CD14-positive monocyte (primary cell): ENCODE measurements around the gene CR1L. TPM values are rescaled to one million over a fixed set of nuclear protein-coding genes. Genes with fewer than 3 reads are reported as not detected.
"Not testable (repeated sequence)": the region's sequence is repeated elsewhere in the genome, so short reads cannot be mapped to it uniquely, and the experiment has no call there.

Experiments
- DNase-seq, 3 donors: peaks; one replicate each; pipeline ENCODE4 v3.0.0-alpha.2; 2011 to 2022
- H2AFZ ChIP-seq: 2 replicates; pipeline ENCODE4 v1.6.0; 2012; ENCODE audit warnings: mild to moderate bottlenecking, low read depth, low read length, inconsistent platforms; ENCODE audit not compliant: insufficient read depth, poor library complexity, severe bottlenecking
- H3K27ac ChIP-seq, 2 donors: 1 replicate in 1 of 2; 2 replicates in 1 of 2; pipeline ENCODE4 v1.5.1; 2012 to 2013; ENCODE audit warnings: low read length in 2 of 2, control low read depth in 1 of 2, inconsistent platforms in 1 of 2, low read depth in 1 of 2, mild to moderate bottlenecking in 1 of 2
- H3K27me3 ChIP-seq, 2 donors: one replicate each; pipeline versions ENCODE4 v1.6.0 to v1.6.1; 2011 to 2013; ENCODE audit warnings: low read length in 2 of 2; ENCODE audit not compliant: control insufficient read depth in 2 of 2, insufficient read depth in 2 of 2
- H3K36me3 ChIP-seq, 2 donors: replicated peaks in 1 of 2; 1 replicate in 1 of 2; 2 replicates in 1 of 2; pipeline versions ENCODE4 v1.5.1 to v1.6.1; 2012 to 2013; ENCODE audit warnings: low read length in 2 of 2, control low read depth in 1 of 2, inconsistent platforms in 1 of 2, mild to moderate bottlenecking in 1 of 2; ENCODE audit not compliant: insufficient read depth in 2 of 2, control insufficient read depth in 1 of 2
- H3K4me1 ChIP-seq, 2 donors: 1 replicate in 1 of 2; 2 replicates in 1 of 2; pipeline versions ENCODE4 v1.5.1 to v1.6.1; 2012 to 2013; ENCODE audit warnings: low read length in 2 of 2, control low read depth in 1 of 2, inconsistent platforms in 1 of 2, mild to moderate bottlenecking in 1 of 2, moderate library complexity in 1 of 2; ENCODE audit not compliant: insufficient read depth in 2 of 2, control insufficient read depth in 1 of 2
- H3K4me2 ChIP-seq: replicated peaks from 2 replicates; pipeline ENCODE3; 2012; ENCODE audit warnings: low read length, moderate library complexity, mild to moderate bottlenecking; ENCODE audit not compliant: poor library complexity, severe bottlenecking; ENCODE audit errors: extremely low read depth
- H3K4me3 ChIP-seq, 3 experiments: fragments of 200-600 bp in 1 of 3; sonication (generic) in 1 of 3; replicated peaks in 1 of 3; 1 replicate in 2 of 3; 2 replicates in 1 of 3; pipeline ENCODE4 v1.5.1; 2011 to 2013; ENCODE audit warnings: low read length in 3 of 3, mild to moderate bottlenecking in 3 of 3, control low read depth in 2 of 3, low read depth in 2 of 3, inconsistent platforms in 1 of 3, moderate library complexity in 1 of 3
- H3K79me2 ChIP-seq: 2 replicates; pipeline ENCODE4 v1.6.0; 2012; ENCODE audit warnings: mild to moderate bottlenecking, control low read depth, inconsistent platforms, low read length, moderate library complexity; ENCODE audit not compliant: insufficient read depth
- H3K9ac ChIP-seq: 2 replicates; pipeline ENCODE4 v1.6.0; 2017; ENCODE audit warnings: low read length, mild to moderate bottlenecking; ENCODE audit not compliant: insufficient read depth, poor library complexity, severe bottlenecking
- H3K9me3 ChIP-seq, 2 donors: replicated peaks in 1 of 2; 1 replicate in 1 of 2; 2 replicates in 1 of 2; pipeline versions ENCODE4 v1.5.1 to v1.6.1; 2012 to 2013; ENCODE audit warnings: low read length in 2 of 2, control low read depth in 1 of 2; ENCODE audit not compliant: control insufficient read depth in 1 of 2, insufficient read depth in 1 of 2
- H4K20me1 ChIP-seq: 2 replicates; pipeline ENCODE4 v1.6.0; 2012; ENCODE audit warnings: mild to moderate bottlenecking, low read length, control low read depth, moderate library complexity; ENCODE audit not compliant: insufficient read depth
- H3K27ac Mint-ChIP-seq, 7 donors: one replicate each; pipeline ENCODE4 v1.8.0; 2020; ENCODE audit warnings: mild to moderate bottlenecking in 7 of 7, mixed read lengths in 7 of 7, moderate library complexity in 6 of 7, inconsistent platforms in 2 of 7
- H3K27me3 Mint-ChIP-seq, 3 donors: one replicate each; pipeline ENCODE4 v1.8.0; 2021 to 2022; ENCODE audit warnings: low read depth in 3 of 3, mild to moderate bottlenecking in 3 of 3, mixed read lengths in 3 of 3, moderate library complexity in 3 of 3, inconsistent platforms in 1 of 3
- H3K36me3 Mint-ChIP-seq, 2 donors: one replicate each; pipeline ENCODE4 v1.8.0; 2020; ENCODE audit warnings: mixed read lengths in 2 of 2, inconsistent platforms in 1 of 2, mild to moderate bottlenecking in 1 of 2
- H3K4me1 Mint-ChIP-seq: one replicate; pipeline ENCODE4 v1.8.0; 2020; ENCODE audit warnings: mild to moderate bottlenecking, mixed read lengths
- H3K4me3 Mint-ChIP-seq, 2 donors: one replicate each; pipeline ENCODE4 v1.8.0; 2020; ENCODE audit warnings: mild to moderate bottlenecking in 2 of 2, mixed read lengths in 2 of 2, moderate library complexity in 1 of 2
- H3K9me3 Mint-ChIP-seq, 7 donors: one replicate each; pipeline ENCODE4 v1.8.0; 2020 to 2022; ENCODE audit warnings: mixed read lengths in 7 of 7, mild to moderate bottlenecking in 6 of 7, moderate library complexity in 6 of 7, inconsistent platforms in 2 of 7
- CTCF ChIP-seq: fragments of 200-600 bp; IDR thresholded peaks from one replicate; pipeline ENCODE4 v1.8.0; 2022; ENCODE audit warnings: antibody characterized with exemption, mild to moderate bottlenecking
- WGBS: methylation state at CpG from one replicate; pipeline ENCODE4 v1.1.5; 2013; ENCODE audit warnings: missing lambda C conversion rate; ENCODE audit not compliant: insufficient coverage; 5-methylcytosine and 5-hydroxymethylcytosine counted together
- intact Hi-C, 2 donors: fragments of 100-400 bp; cut with micrococcal nuclease; formaldehyde crosslinking; loops; one replicate each; pipeline versions ENCODE4 v1.15.0 to v1.15.1; 2023
- polyA plus RNA-seq, 3 donors: library from polyadenylated mRNA; depleted of rRNA in 1 of 3; unstranded in 2 of 3; stranded (reverse) in 1 of 3; fragments of 300-500 nt in 2 of 3; fragments of >200 nt in 1 of 3; fragmentation: Illumina TruSeq in 2 of 3; gene quantifications; 1 replicate in 2 of 3; 2 replicates in 1 of 3; pipeline ENCODE4 v1.2.3, GENCODE V29; 2012 to 2021

The CR1L gene
- polyA plus RNA-seq, 3 donors: 0.49 TPM; not detected in 2

DNA sequence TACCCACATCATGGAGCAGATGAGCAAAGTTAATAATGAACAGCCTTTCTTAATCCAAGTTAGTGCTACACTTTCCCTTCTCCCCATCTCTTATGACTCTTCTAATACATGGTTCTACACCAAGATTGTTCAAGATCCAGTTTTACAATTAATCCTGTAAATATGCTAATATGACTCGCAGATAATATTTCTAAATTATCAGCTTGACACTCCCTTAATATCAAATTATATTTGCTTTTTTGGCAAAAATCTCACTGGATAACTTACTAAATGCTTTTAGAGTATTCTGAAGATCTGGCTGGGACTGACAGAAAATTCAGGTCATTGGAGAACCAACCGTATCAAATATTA lies 24.4 kb upstream of the CR1L start:
- no CpG with 5 or more reads among the region's 2 CpGs for WGBS
- H3K36me3 ChIP-seq: peaks cover 9 to 91% of the 10 kb centered on the region in 2 donors
- H4K20me1 ChIP-seq: no peaks in the 10 kb centered on the region
- no peak overlapping the region for H3K4me3 ChIP-seq
- no peak overlapping the region for H3K4me2 ChIP-seq
- no peak for DNase-seq
- H3K4me1 ChIP-seq: peaks cover 3 to 4% of the 10 kb centered on the region in 2 donors
- Mint-ChIP-seq H3K9me3 (peaks cover 2 to 6% (median 4%) of the 10 kb centered on the region in 7 donors), H3K27ac (no peak overlapping the region), H3K27me3 (no peaks in the 10 kb centered on the region), H3K4me1 (peaks cover 2% of the 10 kb centered on the region), H3K36me3 (peaks cover 75 to 90% of the 10 kb centered on the region in 2 donors), H3K4me3 (no peak overlapping the region)
- H3K79me2 ChIP-seq: no peaks in the 10 kb centered on the region
- no peak overlapping the region for H2AFZ ChIP-seq
- H3K9me3 ChIP-seq: peaks cover 0 to 6% of the 10 kb centered on the region in 2 donors
- no peaks in the 10 kb centered on the region for H3K27me3 ChIP-seq
- no peak overlapping the region for H3K9ac ChIP-seq
- peak; percentile 49 for TF ChIP-seq CTCF
- intact Hi-C loops: no loop called here
- H3K27ac ChIP-seq: no peak overlapping the region

GRCh38 chr1:207625504-207626071 lies 19.3 kb upstream of the CR1L start:
- no CpG with 5 or more reads among the region's 1 CpG for WGBS
- intact Hi-C loops, H3K4me1 ChIP-seq, H3K4me1 Mint-ChIP-seq, H3K27me3 ChIP-seq, H3K9me3 ChIP-seq, DNase-seq, H3K9ac ChIP-seq, H3K27ac ChIP-seq, H3K79me2 ChIP-seq, H2AFZ ChIP-seq, H3K9me3 Mint-ChIP-seq, H3K27me3 Mint-ChIP-seq, H3K4me2 ChIP-seq, H3K4me3 ChIP-seq, H4K20me1 ChIP-seq, H3K4me3 Mint-ChIP-seq: not testable (repeated sequence)
- peak overlapping the region in 1 of 7 donors; percentile 16 for H3K27ac Mint-ChIP-seq
- H3K36me3 Mint-ChIP-seq: peaks cover 75 to 82% of the 10 kb centered on the region in 2 donors
- H3K36me3 ChIP-seq: peaks cover 0 to 82% of the 10 kb centered on the region in 2 donors
